ENCODE data around the gene ACTG1. TPM values are rescaled to one million over a fixed set of nuclear protein-coding genes. Genes with fewer than 3 reads are reported as not detected.

Gene ACTG1
- total RNA-seq, 1 donor from 2014 or later: 4,575 TPM

- H3K9me3 Mint-ChIP-seq (ENCODE audit: low read depth): no peaks in the 10 kb centered on the region
- no peak overlapping the region for H3K4me3 Mint-ChIP-seq (ENCODE audit: unreplicated experiment)
- DNase-seq (ENCODE audit: low spot score): no peak
- H3K4me1 Mint-ChIP-seq (ENCODE audit: low read depth): peaks cover 22% of the 10 kb centered on the region
- H3K36me3 Mint-ChIP-seq (ENCODE audit: low read depth): peaks cover 2% of the 10 kb centered on the region
- H3K27ac Mint-ChIP-seq (ENCODE audit: unreplicated experiment): no peak overlapping the region
- TF ChIP-seq CTCF (IDR thresholded peaks at IDR 0.05): peak; percentile 38
- H3K27me3 Mint-ChIP-seq (ENCODE audit: low read depth): no peaks in the 10 kb centered on the region
These were observed 32.2 kb downstream of the ACTG1 start for GRCh38 chr17:81480140-81481072.

GRCh38 chr17:81479175-81480071, 33.2 kb downstream of the ACTG1 start:
- Mint-ChIP-seq H3K4me3 (ENCODE audit: unreplicated experiment) (no peak overlapping the region), H3K4me1 (ENCODE audit: low read depth) (peaks cover 22% of the 10 kb centered on the region), H3K36me3 (ENCODE audit: low read depth) (peaks cover 2% of the 10 kb centered on the region), H3K27ac (ENCODE audit: unreplicated experiment) (no peak overlapping the region), H3K9me3 (ENCODE audit: low read depth) (no peaks in the 10 kb centered on the region), H3K27me3 (ENCODE audit: low read depth) (no peaks in the 10 kb centered on the region)
- no peak for TF ChIP-seq CTCF (IDR thresholded peaks at IDR 0.05)
- DNase-seq (ENCODE audit: low spot score): no peak

- H3K36me3 Mint-ChIP-seq (ENCODE audit: low read depth): peaks cover 3% of the 10 kb centered on the region
- H3K27me3 Mint-ChIP-seq (ENCODE audit: low read depth): peaks cover 2% of the 10 kb centered on the region
- no peaks in the 10 kb centered on the region for H3K9me3 Mint-ChIP-seq (ENCODE audit: low read depth)
- no peak for TF ChIP-seq CTCF (IDR thresholded peaks at IDR 0.05)
- DNase-seq (ENCODE audit: low spot score): no peak
- H3K4me1 Mint-ChIP-seq (ENCODE audit: low read depth): peaks cover 23% of the 10 kb centered on the region
- no peak overlapping the region for H3K27ac Mint-ChIP-seq (ENCODE audit: unreplicated experiment)
- H3K4me3 Mint-ChIP-seq (ENCODE audit: unreplicated experiment): no peak overlapping the region
These were observed 34.5 kb downstream of the ACTG1 start for GRCh38 chr17:81478119-81478518.

GRCh38 chr17:81477173-81477572, 35.4 kb downstream of the ACTG1 start:
- no peak for DNase-seq (ENCODE audit: low spot score)
- TF ChIP-seq CTCF (IDR thresholded peaks at IDR 0.05): no peak
- Mint-ChIP-seq H3K27ac (ENCODE audit: unreplicated experiment) (no peak overlapping the region), H3K36me3 (ENCODE audit: low read depth) (peaks cover 3% of the 10 kb centered on the region), H3K27me3 (ENCODE audit: low read depth) (peaks cover 2% of the 10 kb centered on the region), H3K4me3 (ENCODE audit: unreplicated experiment) (no peak overlapping the region), H3K9me3 (ENCODE audit: low read depth) (no peaks in the 10 kb centered on the region), H3K4me1 (ENCODE audit: low read depth) (peaks cover 18% of the 10 kb centered on the region)

GRCh38 chr17:81476635-81477034, 36.0 kb downstream of the ACTG1 start:
- no peak for DNase-seq (ENCODE audit: low spot score)
- no peak overlapping the region for H3K4me3 Mint-ChIP-seq (ENCODE audit: unreplicated experiment)
- H3K4me1 Mint-ChIP-seq (ENCODE audit: low read depth): peaks cover 18% of the 10 kb centered on the region
- no peaks in the 10 kb centered on the region for H3K9me3 Mint-ChIP-seq (ENCODE audit: low read depth)
- peaks cover 2% of the 10 kb centered on the region for H3K27me3 Mint-ChIP-seq (ENCODE audit: low read depth)
- H3K36me3 Mint-ChIP-seq (ENCODE audit: low read depth): peaks cover 3% of the 10 kb centered on the region
- no peak for TF ChIP-seq CTCF (IDR thresholded peaks at IDR 0.05)
- H3K27ac Mint-ChIP-seq (ENCODE audit: unreplicated experiment): no peak overlapping the region

Data from chondrocyte (in vitro differentiated cells).